NCI-H82 treated with DMSO at 0.1 percent for 48 hours (cell line): Measurements from ENCODE around the gene GABPA.
A peak's percentile ranks its signal among the peaks of the same experiment; 100 is the strongest.
"Not testable (repeated sequence)": the region's sequence is repeated elsewhere in the genome, so short reads cannot be mapped to it uniquely, and the experiment has no call there.

Experiments
- DNase-seq: peaks from one replicate; lab custom pipeline; 2025; ENCODE audit not compliant: unreplicated experiment; lab: John Stamatoyannopoulos, UW

GABPA gene

DNA sequence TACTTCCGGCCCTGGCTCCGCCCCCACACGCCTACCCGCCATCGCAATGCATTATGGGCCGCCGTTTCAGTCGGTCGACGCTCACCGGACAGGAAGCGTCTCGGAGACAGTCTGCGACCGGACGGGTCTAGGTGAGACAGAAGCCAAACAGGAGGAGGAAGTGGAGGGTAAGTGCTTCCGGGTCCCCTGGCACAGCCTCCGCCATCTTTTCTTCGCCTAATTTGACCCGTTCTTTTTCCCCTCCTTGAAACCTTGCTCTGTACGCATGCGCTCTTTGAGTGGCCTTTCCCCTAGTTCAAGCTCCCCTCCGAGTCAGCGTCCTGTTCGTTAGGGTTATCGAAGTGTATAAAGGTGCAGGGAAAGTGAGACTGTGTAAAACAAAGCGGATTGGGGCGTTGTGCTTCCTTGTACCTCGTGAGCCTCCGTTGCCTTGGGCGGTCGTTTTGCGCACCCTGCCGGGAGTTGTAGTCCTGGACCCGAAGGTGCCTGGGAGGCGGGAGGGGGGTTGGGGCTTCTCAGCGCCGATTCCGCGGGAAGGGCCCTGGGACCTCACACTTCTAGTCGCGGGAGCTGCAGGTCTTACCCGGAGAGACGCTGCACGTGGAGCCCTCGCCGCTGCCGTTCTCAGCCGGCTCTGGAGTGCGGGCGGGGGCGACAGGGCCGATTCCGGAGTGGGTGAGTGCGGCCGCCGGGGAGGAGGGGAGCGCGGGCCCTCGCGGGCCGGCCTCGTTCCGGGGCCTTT lies at the start of gene GABPA, which contains the start of gene ATP5PF:
Gene GABPA, plus strand, starts transcription at position 69 of the 742 bp plus-strand sequence. CDS start 6,627 bp downstream, outside the sequence.
Gene ATP5PF, minus strand, starts transcription at position 1 of the 742 bp plus-strand sequence. CDS start 5,110 bp downstream, outside the sequence.
- DNase-seq = peak; percentile 97

DNA sequence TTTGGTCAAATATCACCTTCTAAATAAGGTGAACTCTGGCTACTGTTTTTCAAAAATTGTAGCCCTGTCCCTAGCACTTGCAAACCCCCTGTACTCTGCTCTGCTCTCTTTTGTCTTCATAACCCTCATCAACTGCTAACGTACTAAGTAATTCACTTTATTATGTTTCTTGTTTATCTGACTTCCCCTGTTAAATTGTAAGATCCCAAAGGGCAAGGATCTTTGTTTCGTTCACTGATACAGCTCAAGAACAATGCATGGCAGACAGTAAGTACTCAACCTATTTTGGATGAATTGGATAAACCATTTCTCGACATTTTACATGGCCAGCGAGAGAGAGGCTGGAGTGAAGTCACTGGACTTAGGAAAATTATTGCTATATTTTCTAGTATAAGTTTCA lies 47.0 kb upstream of the GABPA start:
- no peak for DNase-seq

DNA sequence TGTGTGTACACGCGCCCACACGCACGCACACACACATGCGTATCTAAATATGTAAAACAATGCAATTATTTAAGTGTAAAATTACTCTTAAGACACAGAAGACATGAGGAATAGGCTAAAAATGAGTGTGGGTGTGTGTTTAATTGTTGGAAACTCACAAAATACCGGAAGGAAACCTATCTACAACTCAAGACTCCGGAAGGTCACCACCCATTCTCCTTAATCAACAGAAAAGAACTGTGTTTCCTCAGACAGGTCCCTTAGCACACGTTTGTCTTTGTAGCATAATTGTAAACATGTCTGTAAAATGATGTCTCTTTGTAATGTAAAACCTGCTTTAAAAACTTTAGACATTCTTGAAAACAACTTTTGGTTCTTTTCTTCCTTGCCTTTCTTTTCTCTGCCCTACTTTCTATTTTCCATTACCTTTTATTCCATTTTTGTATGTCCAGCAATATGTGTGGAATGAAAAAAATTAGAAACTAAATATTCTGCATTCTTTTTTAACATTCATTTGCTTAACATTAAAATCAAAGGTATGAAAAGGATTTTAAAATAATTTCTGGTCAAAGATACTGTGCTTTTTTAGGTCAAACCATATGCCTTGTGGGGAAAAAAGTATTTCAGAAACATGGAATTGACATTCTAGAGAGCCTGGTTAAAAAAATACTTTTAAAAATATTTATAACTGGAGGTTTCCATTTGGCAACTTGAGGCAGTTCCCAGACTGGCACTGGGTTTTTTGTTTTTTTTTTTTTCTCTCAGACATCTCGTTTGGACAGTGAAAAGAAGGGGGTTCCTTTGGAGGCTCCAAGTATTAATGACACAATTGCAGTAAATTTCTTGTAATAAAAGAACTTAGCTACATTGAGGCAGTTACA lies 46.3 kb upstream of the GABPA start:
- DNase-seq = no peak

DNA sequence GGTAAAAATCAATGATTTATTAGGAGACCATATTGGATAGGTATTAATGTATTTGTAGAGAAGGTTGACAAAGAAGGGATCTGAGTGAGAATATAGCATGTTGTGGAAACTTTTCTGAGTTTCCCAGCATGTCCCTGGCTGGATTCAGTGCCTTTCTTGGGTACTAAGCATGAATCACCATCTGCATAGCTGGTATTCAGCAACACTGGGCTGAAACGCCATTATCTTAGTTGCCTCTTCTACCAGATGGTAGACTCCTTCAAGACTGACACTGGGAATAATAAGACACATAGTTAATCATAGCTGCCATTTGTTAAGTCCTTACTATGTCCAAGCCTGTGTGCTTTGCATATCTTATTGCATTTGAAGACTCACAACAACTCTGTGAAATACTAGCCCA lies 45.5 kb upstream of the GABPA start:
- no peak for DNase-seq

DNA sequence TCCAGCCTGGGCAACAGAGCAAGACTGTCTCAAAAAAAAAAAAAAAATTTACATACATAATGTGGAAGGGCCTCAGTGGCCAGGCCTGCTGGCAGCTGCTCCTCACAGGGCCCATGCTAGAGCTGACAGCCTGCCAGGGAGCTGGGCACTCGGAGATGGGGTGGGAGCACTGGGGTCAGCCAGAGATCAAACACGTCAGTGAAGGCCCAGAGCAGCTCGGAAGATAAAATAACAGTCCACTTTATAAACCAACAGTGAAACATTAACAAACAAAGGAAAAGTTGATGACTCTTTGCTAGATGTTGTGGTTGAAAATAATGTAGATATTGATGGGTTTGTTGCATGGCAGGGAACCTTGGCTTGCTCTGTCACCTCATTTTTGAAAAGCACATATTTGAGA lies 42.8 kb upstream of the GABPA start:
- no peak for DNase-seq

DNA sequence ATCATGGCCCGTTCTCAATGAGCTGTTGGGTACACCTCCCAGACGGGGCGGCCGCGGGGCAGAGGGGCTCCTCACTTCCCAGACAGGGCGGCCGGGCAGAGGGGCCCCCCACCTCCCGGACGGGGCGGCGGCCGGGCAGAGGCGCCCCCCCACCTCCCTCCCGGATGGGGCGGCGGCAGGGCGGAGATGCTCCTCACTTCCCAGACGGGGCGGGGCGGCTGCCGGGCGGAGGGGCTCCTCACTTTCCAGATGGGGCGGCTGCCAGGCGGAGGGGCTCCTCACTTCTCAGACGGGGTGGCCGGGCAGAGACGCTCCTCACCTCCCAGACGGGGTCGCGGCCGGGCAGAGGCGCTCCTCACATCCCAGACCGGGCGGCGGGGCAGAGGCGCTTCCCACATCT lies 39.3 kb upstream of the GABPA start:
- not testable (repeated sequence) for DNase-seq

DNA sequence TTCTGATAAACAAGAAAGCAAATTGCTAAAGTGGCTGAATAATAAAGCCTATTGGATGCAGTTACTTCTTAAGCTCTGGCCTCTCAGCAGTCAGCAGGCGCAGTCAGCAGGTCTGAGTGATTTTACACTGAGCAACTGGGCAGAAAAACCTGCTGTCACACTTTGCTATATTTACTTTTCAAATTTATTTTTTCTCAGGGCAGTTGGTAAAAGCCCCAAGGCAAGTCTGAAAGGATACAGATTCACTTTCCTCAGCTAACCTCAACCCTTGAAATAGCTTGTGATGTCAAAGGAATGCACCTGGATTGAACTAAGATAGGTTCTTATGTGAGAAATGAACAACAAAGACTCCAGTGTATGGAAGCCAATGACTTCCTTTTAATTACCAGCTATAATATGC lies 34.0 kb upstream of the GABPA start:
- DNase-seq = no peak

DNA sequence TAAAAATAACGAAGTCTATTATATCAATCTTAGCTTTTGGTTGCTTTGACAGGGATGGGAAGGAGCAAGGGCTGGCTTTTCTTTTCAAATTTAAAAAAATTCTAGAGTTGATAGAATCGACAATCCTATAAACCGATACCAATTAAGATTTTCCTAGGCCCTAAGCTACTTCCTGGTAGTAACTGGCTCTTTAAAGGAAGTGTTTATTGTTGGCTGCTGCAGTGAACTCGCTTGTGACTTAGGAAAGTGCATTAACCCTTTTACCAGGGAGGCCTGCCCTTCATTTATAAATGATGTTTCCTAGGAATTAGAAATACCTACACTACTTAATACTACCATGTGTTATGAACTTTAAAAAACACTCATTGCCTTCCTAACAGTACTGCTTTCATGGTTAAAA lies 33.2 kb upstream of the GABPA start:
- DNase-seq = no peak

DNA sequence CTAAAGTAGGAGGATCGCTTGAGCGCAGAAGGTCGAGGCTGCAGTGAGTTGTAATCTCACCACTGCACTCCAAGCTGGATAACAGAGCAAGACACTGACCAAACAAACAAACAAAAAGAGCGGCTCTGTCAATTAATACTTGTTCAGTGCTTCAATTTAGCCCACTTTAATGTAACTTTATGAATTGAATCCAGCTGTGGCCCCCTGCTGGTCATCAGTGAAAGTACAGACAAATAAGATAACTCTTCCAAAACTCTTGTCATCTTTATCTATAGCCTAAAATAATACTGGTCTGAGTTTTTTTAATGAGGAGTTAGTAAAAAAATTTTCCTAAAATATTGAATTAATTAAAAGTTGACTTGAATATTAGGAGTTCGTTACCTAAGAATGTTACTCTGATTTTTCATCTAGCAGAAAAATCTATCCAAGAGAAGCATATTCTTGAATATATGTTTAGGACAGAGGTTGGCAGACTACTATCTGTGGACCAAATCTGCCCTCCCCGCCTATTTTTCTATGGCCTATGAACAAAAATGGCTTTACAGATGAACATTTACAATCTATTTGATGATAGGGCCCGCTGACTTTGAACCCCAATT lies 26.2 kb upstream of the GABPA start:
- no peak for DNase-seq

DNA sequence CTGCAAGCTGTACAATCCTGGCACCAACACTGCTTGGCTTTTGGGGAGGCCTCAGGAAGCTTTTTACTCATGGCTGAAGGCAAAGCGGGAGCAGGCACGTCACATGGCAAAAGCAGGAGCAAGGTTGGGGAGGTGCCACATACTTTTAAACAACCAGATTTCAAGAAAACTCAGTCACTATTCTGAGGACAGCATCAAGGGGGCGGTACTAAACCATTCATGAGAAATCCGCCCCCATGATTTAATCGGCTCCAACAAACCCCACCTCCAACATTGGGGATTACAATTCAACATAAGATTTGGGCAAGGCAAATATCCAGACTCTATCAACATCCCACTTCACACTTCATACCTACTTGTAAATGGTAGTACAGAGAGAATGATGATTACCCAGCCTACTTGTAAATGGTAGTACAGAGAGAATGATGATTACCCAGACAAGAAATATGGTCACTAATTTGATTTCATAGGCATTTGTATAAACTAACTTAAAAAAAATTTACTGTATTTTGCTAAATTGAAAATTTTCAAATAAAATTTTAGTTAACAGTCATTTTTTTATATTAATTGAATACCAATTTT lies 25.0 kb upstream of the GABPA start:
- DNase-seq = no peak

DNA sequence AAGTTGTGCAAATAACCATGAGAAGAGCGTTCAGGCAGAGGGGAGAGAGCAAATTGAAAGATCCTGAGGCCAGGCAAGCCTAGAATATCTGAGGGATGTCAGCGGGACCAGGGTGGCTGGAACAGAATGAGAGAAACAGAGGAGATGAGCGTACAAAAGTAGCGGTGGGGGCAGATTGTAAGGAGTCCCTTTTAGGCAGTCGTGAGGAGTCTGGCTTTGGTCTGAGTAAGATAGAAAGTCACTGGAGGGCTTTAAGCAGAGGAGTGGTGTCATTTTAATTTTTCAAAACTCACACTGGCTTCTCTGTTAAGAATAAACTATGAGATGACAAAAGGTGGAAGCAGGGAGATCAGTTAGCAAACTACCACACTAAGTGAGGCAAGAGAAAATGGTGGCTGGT lies 24.2 kb upstream of the GABPA start:
- no peak for DNase-seq

DNA sequence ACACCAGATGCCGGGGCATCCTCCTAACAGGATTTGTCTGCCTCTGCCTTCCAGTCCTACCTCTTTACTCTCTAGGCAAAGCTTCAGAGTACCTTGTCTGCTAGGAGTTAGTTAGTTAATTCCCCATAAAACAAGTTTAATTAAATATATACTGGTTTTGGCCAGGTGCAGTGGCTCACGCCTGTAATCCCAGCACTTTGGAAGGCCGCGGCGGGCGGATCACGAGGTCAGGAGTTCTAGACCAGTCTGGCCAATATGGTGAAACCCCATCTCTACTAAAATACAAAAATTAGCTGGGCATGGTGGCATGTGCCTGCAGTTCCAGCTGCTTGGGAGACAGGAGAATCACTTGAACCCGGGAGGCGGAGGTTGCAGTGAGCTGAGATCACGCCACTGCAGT lies 20.7 kb upstream of the GABPA start:
- DNase-seq = peak; percentile 73

DNA sequence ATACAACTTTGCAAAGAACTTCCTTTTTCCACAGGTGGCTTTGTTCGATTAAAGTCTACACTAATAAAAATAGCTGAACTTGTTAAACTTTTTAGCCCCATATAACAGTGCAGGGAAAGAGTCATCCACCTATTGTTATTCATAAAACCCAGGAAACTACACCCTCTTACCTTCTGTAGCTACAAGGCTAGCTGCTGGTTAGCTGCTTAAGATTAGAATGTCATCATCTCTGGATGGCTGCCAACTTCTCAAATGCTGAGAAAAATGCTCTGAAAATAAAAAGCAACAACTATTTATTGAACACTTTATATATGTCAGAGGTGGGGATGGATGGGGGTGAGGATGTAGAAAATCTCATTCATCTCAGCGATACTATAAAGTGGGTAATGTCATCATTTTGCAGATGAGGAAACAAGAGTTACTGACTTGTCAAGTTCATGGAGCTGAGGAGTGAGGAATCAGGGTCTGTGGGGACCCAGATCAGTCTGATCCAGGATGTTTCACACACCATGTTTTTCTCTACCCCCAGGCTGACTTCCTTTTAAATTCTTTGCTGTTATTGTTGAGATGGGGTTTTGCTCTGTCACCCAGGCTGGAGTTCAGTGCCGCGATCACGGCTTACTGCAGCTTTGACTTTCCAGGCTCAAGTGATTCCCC lies 17.2 kb upstream of the GABPA start:
- DNase-seq = no peak

DNA sequence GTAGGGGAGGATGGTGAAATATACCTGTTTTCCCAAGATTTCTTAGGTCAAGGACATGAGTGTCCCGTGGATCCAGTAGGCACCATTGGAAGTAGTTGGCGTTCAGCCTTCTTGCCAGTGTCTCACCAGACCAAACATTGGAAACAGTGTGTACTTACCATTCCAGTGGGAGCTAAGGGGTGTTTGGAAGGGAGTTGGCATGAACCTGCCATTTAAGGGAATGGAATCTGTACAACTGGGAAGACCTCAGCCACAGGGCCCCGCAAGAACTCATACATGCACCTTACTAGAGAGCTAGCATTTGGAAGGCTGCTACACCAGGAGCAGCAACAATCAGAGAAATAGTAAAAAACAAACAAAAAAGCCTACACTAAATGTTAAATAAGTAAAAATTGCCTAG lies 12.8 kb upstream of the GABPA start:
- DNase-seq = no peak

DNA sequence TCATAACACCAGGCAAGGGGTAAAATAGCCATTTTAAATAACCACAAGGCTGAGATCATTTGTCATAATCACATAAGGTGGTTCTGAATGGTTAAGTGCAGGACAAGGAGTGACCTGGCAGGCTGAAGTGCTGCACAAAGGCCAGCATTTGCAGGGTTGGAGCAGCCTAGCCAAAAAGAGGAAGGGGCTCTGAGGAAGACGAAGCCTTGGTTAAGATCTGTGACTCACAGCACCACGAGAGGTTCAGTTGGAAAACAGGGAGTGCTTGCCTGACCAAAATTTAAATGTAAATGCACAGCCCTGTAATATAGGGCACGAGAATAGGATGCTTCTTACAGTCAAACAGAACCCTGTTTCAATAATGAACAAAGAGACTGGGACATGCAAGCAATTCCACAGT lies 12.1 kb upstream of the GABPA start:
- DNase-seq = no peak

DNA sequence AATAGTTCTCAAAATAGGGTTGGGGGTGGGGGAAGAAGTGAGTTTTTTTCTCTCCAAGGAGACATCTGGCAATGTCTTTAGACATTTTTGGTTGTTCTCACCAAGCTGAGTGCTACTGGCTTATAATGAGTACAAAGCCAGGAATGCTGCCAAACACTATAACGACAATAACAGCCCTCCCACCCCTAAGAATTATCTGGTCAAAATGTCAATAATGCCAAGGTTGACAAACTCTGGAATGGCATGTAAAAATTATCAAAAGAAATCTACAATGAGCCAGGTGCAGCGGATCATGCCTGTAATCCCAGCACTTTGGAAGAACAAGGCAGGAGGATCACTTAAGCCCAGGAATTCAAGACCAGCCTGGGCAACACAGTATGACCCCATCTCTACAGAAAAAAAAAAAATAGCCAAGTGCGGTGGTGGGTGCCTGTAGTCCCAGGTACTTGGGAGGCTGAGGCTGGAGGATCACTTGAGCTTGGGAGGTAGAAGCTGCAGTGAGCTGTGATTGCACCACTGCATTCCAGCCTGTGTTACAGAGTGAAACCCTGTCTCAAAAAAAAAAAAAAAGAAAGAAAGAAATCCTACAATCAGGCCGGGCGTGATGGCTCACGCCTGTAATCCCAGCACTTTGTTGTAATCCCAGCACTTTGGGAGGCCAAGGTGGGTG lies 2.5 kb upstream of the GABPA start:
- DNase-seq = no peak

DNA sequence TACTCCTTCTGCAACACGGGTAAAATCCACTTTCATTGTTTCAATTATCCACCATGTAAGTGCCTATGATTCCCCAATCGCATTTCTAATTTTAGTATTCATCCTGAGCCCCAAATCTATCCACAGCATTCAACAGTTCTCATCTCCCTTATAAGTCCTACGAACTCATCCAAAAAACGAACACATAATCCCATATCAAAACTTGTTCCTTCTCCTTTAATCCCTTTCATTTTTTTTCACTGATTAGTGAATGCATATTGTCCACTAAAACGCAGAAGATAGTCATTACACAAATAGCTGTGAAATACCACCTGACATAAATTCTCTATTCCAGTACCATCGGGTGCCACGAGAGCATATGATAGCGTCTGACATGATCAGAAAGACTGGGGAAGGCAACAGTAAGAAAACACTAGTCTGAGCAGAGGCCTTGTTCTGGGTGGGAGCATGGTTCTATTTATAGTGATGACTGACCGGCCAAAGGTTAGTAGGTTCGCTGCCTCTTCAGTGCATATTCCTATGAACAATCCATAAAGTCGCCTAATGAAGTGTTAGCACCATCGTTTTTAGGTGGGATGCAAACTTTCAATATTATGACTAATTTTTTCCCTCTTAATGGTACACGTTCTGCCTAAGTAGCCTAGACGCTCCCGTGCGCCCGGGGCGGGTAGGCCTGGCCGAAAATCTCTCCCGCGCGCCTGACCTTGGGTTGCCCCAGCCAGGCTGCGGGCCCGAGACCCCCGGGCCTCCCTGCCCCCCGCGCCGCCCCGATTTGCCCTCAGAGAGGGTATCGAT lies 716 bp upstream of the GABPA start:
- no peak for DNase-seq

DNA sequence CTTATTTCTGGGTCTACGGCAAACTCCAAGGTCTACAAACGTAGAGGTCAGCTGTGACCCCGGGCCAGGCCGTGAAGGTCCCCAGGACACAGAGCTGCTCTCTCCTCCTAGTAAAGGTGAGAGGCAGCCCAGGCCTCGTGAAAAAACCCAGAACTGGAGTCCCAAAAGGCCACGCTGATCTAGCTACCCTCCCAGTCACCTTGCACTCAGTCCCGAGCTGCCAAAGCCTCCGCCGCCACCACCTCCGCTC lies 193 bp upstream of the GABPA start:
- DNase-seq = no peak

DNA sequence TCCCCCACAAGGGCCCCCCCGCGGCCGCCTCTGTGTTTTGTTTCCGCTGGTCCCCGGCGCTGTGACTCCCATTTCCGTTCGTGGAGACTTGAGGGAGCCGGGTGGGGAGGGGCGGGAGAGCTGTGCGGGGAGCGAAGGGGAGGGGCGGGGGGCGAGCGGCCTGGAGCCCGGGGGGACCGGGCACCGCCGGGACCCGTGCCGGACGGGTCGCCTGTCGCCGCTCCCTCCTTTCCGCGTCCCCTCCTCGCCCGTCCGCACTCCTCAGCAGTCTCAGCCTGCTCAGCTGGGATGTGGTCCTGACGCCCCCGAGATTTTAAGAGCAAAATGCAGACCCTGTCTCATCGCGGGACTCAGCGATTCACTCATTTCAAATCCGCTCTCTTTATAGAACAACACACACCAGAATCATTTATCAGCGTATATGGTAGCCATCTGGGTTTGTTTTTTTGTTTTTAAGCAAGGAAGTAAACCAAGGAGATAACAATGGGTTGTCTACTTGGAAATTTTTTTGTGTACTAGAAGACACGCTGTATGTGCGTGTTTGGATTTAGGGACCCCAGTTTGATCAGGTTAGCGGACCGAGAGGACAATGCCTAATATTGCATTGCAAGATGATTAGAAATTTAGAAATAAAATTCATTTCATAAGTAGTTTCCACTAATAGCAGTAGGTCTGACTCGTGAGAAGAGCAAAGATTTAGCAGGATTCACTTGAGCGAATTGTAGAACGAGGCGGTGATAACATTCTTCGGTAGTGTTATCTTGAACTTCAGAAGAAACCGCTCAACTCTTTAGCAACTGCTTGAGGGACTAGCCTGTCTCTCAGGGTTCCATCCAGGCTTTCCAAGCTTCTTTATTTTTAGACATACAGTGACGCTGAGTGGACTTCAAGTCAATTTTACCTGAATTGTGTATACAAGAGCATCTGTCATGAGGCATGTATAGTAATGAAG lies 1.1 kb downstream of the GABPA start:
- DNase-seq = peak; percentile 52
